22Rv1 (cell line): ENCODE results near the gene MBD3L3.

Experiments
- CTCF ChIP-seq: fragments of 450-650 bp; IDR thresholded peaks from 2 replicates; pipeline ENCODE4 v1.5.1; 2017; ENCODE audit warnings: mild to moderate bottlenecking
- ZFX ChIP-seq: fragments of 450-650 bp; IDR thresholded peaks from 2 replicates; pipeline ENCODE4 v1.6.1; 2017; ENCODE audit warnings: antibody characterized with exemption, borderline replicate concordance

- no peak for TF ChIP-seq CTCF
- no peak for TF ChIP-seq ZFX
Measured at GRCh38 chr19:7063339-7063738, 4.9 kb upstream of the MBD3L3 start.
